PC-3 (cell line): ENCODE results near the gene JAZF1.

Experiments
- CTCF ChIP-seq: fragments of 300-600 bp; sonication (generic); conservative IDR thresholded peaks from 2 replicates; pipeline ENCODE4 v1.5.1; 2017; ENCODE audit warnings: antibody characterized with exemption, low read depth, mild to moderate bottlenecking, low read length
- EZH2phosphoT487 ChIP-seq: fragments of 300-600 bp; sonication (generic); IDR thresholded peaks from 2 replicates; pipeline ENCODE4 v1.6.1; 2018; ENCODE audit warnings: mild to moderate bottlenecking, antibody characterized with exemption, low read length, borderline replicate concordance

DNA sequence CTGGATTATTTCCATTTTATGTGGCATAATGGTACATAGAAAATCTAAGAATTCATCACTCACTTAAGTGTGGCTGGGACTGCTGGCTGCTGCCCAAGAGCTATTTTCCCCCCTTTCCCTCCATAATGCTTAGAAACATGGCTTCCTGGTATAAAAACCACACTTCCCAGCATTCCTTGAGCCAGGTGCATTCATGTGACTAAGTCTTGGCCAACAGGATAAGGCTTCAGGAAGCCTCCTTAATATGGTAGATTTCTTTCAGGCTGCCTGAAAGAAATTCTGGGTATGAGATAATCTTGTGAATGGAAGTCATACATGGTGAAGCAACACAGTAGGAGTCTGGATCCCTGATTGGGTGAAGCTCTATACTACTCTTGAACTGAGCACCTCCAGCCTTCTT lies 178.0 kb downstream of the JAZF1 start:
- TF ChIP-seq CTCF, result no peak
- no peak for TF ChIP-seq EZH2phosphoT487
